SH-SY5Y (cell line): ENCODE measurements around the gene PLCL1.

Experiments used
- GATA2 ChIP-seq: IDR thresholded peaks from 2 replicates; pipeline ENCODE4 v1.6.1; 2011; ENCODE audit warnings: mild to moderate bottlenecking, low read depth, low read length
- GATA3 ChIP-seq: IDR thresholded peaks from 2 replicates; pipeline ENCODE4 v1.6.1; 2011; ENCODE audit warnings: low read depth, mild to moderate bottlenecking, low read length, moderate library complexity

DNA sequence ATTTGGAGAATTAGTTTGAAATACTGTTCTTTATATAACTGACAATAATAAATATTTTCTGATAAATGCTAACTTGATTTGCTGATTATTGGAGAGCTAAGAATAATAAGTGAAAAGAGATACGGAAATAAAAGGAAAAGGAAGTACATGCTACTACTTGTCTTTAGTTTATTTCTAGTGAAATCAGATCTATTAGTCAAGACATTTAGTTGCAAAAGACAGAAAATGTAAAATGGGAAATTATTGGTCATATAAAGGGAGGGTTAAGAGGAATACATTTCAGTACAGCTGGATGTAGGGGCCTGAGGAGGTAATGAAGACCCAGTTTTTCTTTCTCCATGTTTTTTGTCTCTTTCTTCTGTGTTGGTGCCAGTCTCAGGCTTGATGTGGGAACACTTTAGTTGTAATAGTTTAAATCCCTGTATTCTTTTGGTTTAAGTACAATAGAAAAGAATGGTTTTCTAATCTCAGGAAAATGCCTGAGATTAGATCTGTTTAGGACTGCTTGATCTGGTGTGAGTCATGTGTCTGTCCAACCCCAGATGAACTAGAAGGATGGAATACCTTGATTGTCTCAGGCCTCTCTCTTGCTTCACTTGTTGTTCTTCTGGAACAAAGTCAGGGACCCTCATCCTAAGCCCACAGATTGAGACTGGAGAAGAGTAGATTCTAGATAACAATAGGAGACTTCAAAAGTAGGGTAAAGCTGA lies 58.0 kb downstream of the PLCL1 start:
- no peak for TF ChIP-seq GATA2
- no peak for TF ChIP-seq GATA3
